ENCODE results near the gene OLFML3.
A peak's percentile ranks its signal among the peaks of the same experiment; 100 is the strongest.
"Not testable (repeated sequence)": the region's sequence is repeated elsewhere in the genome, so short reads cannot be mapped to it uniquely, and the experiment has no call there.

OLFML3 gene

GRCh38 chr1:113978863-113979702 lies at the start of gene OLFML3:
Gene OLFML3 (plus strand): TSS chr1:113979474. CDS start chr1:113979517, 43 bp downstream.
- FAIRE-seq = peak; percentile 70

- no peak for FAIRE-seq
These were observed 49.4 kb upstream of the OLFML3 start for GRCh38 chr1:113929750-113930498.

GRCh38 chr1:113930499-113931161 lies 48.6 kb upstream of the OLFML3 start:
- FAIRE-seq = no peak

- no peak for FAIRE-seq
These were observed 47.8 kb upstream of the OLFML3 start for GRCh38 chr1:113931451-113931851.

- FAIRE-seq = no peak
These were observed 45.3 kb upstream of the OLFML3 start for GRCh38 chr1:113934006-113934405.

- FAIRE-seq = no peak
These were observed 44.7 kb upstream of the OLFML3 start for GRCh38 chr1:113934511-113935055.

GRCh38 chr1:113935176-113935575 lies 44.1 kb upstream of the OLFML3 start:
- no peak for FAIRE-seq

- no peak for FAIRE-seq
These were observed 43.3 kb upstream of the OLFML3 start for GRCh38 chr1:113935970-113936369.

- no peak for FAIRE-seq
These were observed 42.1 kb upstream of the OLFML3 start for GRCh38 chr1:113937146-113937545.

GRCh38 chr1:113938192-113938591 lies 41.1 kb upstream of the OLFML3 start:
- FAIRE-seq = no peak

GRCh38 chr1:113940365-113941244 lies 38.7 kb upstream of the OLFML3 start:
- no peak for FAIRE-seq

- no peak for FAIRE-seq
These were observed 38.1 kb upstream of the OLFML3 start for GRCh38 chr1:113941245-113941559.

- no peak for FAIRE-seq
These were observed 36.7 kb upstream of the OLFML3 start for GRCh38 chr1:113942527-113942926.

GRCh38 chr1:113943028-113943811 lies 36.1 kb upstream of the OLFML3 start:
- no peak for FAIRE-seq

GRCh38 chr1:113945329-113945728 lies 33.9 kb upstream of the OLFML3 start:
- no peak for FAIRE-seq

- FAIRE-seq = no peak
These were observed 33.2 kb upstream of the OLFML3 start for GRCh38 chr1:113946112-113946511.

- FAIRE-seq = no peak
These were observed 32.4 kb upstream of the OLFML3 start for GRCh38 chr1:113946678-113947387.

- FAIRE-seq = no peak
These were observed 31.7 kb upstream of the OLFML3 start for GRCh38 chr1:113947388-113948107.

- FAIRE-seq = not testable (repeated sequence)
These were observed 31.1 kb upstream of the OLFML3 start for GRCh38 chr1:113948151-113948550.

GRCh38 chr1:113949007-113949406 lies 30.3 kb upstream of the OLFML3 start:
- FAIRE-seq = no peak
